NCI-H2171 treated with DMSO at 0.1 percent for 48 hours (cell line): ENCODE measurements around the gene ZNF19.
"Not testable (repeated sequence)": the region's sequence is repeated elsewhere in the genome, so short reads cannot be mapped to it uniquely, and the experiment has no call there.

Experiments used
- DNase-seq: peaks from one replicate; lab custom pipeline; 2025; lab: John Stamatoyannopoulos, UW

The ZNF19 gene

DNA sequence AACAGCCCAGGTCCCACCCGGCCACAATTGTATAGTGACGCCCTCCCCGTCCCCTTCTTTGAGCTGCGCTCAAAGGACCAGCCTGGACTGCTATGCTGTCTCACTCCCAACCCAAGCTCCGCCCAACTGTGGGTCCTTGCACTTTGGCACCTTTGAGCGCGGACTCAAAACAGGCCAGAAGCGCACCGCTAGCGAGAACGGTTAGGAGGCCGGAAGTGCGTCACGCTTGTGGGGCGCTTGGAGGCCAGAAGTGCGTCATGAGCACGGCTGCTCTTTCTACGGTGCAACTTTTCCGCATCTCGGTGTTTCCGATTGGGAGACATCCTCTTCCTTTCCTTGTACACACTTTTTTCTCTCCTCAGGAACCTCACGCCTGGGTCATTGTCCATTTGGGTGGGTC lies at the start of gene ZNF19:
TSS of gene ZNF19 (minus strand) at position 203 of the 400 bp plus-strand sequence. CDS start 7,210 bp downstream, outside the sequence.
- no peak for DNase-seq

DNA sequence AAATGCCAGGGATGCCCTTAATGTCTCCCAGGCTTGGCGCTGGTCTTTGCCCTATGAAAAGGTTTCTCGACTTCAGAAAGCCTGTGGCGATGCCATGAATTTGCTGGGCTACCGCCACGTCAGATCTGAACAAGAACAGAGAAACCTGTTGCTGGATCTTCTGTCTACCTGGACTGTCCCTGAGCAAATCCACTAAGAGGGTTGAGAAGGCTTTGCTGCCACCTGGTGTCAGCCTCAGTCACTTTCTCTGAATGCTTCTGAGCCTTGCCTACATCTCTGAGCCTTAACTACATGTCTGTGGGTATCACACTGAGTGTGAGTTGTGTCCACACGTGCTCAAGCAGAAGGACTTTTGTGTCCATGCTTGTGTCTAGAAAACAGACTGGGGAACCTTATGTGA lies 48.5 kb upstream of the ZNF19 start:
- peak; percentile 64 for DNase-seq

GRCh38 chr16:71536752-71537499 lies 47.8 kb upstream of the ZNF19 start:
- DNase-seq = no peak

DNA sequence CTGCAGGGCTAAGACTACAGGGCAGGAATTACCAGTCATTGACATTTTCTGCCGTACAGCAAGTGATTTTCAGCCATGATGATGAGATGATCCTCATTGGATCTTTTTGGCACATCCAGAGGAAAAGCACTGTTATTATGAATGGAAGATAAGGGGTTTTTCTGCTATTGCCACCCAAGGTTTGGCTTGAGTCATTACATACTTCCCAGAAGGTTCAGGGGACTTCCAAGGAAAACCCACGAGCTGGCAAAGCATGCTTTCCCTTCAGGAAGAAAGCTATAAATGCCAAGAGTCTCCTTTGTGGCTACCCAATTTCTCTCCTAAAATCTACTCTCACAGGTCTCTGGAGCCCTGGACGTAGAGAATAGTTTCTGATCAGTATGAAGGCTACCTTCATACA lies 43.2 kb upstream of the ZNF19 start:
- no peak for DNase-seq

GRCh38 chr16:71528863-71529262 lies 39.7 kb upstream of the ZNF19 start:
- DNase-seq = no peak

GRCh38 chr16:71528257-71528656 lies 39.1 kb upstream of the ZNF19 start:
- no peak for DNase-seq

GRCh38 chr16:71526111-71526631 lies 37.0 kb upstream of the ZNF19 start, which contains the start of gene CHST4:
CHST4 (plus strand) TSS chr16:71526426; CDS start chr16:71536678, 10,252 bp downstream.
- peak; percentile 86 for DNase-seq

GRCh38 chr16:71524566-71525553 lies 35.7 kb upstream of the ZNF19 start:
- no peak for DNase-seq

DNA sequence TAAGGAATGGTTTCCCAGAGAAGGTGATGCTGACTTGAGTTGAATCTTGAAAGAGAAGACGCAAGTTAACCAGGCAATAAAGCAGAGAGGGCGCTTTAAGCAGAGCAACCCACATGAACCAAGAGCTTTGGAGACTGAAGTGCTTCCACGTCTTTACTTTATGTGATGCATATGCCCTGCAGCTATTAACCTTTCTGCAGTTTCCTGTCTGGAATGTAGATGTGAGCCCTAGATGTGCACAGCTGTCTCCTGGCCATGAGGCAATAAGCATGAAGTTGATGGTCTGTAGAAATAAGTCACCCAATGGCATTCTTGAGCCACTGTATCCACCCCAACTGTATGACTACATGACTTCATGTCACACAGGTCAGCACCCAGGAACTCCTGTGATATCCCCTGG lies 31.4 kb upstream of the ZNF19 start:
- DNase-seq = no peak

DNA sequence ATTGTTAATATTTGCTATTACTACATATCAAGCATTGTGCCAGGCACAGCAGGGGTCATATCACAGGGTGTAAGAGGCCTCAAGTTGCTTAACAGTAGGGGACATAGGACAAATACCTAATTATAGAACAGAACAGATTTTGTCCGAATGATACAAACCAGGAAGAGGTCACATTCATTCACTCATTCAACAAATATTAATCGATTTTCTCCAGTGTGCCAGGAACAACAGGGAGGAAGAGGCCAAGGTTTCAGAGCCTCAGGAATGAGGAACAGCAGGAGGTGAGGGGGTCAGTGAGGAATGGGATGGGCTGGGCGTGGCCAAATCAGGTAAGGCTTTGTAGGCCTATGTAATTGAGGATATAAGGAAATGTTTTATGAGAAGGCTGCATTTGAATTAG lies 25.9 kb upstream of the ZNF19 start:
- no peak for DNase-seq

DNA sequence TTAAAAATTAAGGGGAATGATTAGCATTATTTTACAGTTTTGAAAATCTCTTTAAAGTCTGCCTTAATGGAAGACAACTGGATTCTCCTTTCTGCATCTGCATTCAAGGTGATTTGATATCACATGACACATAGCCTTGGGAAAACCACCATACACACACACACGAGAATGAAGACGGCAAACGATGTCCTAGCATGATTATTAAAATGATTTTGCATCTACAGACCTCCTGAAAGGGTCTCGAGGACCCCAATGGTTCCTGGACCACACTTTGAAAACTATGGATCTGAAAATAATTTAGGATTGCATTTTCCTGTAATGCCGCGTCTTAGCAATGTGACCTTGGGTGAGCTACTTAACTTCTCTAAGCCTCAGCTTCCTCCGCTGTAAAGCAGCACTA lies 25.4 kb upstream of the ZNF19 start:
- DNase-seq = no peak

- no peak for DNase-seq
Measured at GRCh38 chr16:71513302-71513701, 24.2 kb upstream of the ZNF19 start.

DNA sequence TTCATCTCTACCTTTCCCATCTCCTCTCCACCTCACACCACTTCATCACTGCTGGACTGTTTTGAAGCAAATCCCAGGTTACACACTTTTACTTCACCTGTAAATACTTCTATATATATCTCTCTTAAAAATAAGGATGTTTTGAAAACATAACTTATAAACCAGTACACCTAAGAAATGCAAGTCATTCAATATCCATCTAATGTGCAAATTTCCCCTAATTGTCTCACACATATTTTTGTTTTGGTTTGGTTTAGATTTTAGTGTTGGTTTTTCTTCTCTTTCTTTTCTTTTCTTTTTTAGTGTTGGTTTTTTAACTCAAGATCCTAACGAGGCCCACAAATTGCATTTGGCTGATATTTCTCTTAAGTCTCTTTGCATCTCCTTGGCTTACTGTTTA lies 17.9 kb upstream of the ZNF19 start:
- DNase-seq = no peak

DNA sequence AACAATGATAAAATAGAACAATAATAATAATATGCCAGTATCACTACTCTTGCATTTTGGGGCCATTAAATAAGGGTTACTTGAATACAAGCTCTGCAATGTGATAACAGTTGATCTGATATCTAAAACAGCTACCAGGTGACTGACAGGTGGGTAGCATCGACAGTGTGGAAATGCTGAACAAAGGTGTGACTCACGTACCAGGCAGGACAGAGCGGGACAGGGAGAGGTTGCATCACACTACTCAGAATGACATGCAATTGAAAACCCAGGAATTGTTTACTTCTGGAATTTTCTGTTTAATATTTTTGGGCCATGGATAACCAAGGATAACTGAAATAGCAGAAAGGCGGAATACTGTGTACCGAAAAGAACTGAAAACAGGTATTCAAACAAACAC lies 15.8 kb upstream of the ZNF19 start:
- no peak for DNase-seq

DNA sequence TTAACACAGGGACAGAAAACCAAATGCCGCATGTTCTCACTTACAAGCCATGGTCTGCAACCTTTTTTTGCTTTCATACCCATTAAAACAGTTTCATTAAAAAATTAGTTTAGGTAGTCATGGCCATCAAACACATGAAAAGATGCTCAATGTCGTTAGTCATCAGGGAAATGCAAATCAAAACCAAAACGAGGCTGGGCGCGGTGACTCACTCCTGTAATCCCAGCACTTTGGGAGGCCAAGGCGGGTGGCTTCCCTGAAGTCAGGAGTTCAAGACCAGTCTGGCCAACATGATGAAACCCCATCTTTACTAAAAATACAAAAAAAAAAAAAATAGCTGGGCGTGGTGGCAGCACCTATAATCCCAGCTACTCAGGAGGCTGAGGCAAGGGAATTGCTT lies 14.9 kb upstream of the ZNF19 start:
- DNase-seq = not testable (repeated sequence)

DNA sequence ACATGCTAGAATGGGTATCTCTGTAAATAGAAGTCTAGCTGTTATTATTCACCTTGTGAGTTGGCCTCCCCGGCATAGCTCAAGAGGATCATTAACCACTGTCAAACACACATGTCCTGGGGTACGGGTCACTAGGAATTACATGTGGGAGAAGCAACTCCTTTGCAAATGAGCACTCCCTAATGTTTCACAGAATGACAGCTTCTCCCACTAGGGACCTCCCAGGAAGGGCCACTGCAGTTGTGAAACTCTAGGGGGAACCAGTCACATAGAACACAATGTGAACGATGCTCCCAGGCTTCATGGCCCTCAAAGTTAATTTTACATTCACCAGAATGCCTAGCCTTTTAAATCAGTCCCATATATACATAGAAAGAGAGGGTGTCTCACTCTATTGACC lies 12.4 kb upstream of the ZNF19 start:
- no peak for DNase-seq

DNA sequence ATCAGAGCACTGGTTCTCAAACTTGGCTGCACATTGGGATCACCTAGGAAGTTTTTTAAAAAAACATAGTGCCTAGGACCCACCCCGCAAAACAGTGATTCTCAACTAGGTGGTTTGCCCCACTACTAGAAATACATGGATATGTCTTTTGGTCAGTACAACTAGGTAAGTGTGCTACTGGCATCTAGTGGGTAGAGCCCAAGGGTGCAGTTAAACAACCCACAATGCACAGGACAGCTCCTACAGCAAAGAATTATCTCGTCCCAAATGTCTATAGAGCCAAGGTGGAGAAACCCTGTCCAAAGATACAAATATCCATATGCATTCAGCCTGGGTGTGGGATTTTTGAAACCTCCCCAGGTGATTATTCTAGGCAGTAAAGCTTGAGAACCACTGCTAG lies 11.8 kb upstream of the ZNF19 start:
- no peak for DNase-seq

DNA sequence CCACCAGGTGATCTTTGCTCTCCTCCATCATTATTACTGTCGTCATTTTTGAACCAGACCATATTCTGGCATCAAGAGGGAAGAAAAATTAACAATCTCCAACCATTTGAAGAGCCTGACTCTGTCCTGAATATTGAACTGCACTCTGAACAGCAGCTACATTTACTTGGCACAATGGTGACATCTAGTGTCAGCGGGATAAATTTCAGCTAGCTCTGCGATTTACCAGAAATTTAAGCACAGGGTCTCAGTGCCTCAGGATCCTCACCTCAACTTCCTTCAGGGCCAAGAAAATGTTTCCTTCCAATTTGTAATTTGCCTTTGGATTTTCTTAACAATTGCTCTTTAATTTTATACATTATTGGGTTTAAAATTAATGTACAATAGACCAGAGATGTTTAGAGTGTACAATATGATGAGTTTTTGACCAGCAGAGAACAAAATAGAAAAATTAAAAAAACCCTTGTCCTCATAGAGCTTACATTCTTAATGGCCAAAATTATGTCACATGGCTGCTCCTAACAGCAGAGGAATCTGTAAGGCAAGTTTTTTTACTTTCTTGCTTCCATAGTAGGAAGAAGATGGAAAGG lies 10.7 kb upstream of the ZNF19 start:
- peak; percentile 77 for DNase-seq

- DNase-seq = no peak
Measured at GRCh38 chr16:71498031-71498430, 8.9 kb upstream of the ZNF19 start.

DNA sequence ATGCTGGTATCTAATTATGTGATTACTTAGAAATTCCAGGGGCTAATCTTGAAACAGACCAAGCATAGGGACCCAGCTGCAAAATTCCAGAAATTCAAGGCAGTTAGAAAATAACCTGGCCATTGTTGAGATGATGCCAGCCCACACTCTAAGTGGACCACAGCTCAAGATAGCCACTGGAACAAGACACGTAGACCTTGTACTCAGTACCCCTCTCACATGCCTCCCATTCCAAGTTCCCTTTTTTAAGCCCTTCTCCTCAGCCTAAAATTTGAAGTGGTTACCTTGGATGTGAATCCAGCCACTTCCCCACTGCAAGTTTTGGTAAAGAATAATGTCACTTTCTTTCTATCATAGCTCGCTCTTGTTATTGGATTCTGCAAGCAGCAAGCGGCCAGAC lies 4.1 kb upstream of the ZNF19 start:
- no peak for DNase-seq

GRCh38 chr16:71492786-71493185 lies 3.7 kb upstream of the ZNF19 start:
- no peak for DNase-seq

DNA sequence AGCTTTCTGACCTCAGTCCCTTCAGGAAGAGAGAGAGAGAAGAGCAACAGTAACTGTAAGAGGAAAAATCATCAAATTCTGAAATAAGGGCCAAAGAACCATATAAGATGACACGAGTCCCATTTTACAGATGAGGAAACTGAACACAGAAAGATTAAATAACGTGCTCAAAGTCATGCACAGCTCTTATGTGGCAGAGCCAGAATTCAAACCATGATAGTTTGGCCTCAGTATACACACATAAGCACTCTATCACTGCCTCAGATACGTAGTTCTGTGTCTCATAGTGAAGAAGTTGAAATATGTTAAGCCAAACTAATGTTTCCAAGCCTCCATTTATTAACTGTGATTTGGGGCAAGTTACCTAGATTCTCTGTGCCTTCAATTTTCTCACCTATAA lies 1.9 kb upstream of the ZNF19 start:
- DNase-seq = no peak
